Neuronal stem cell (in vitro differentiated cells): ENCODE results near the gene SRGAP3.

Source experiments
- DNase-seq: peaks from one replicate; pipeline ENCODE4 v3.0.0-alpha.2; 2013; ENCODE audit warnings: low spot score
- H2AFZ ChIP-seq: one replicate; pipeline ENCODE4 v1.6.1; 2013; ENCODE audit warnings: mild to moderate bottlenecking, low read length, inconsistent platforms
- H2AK5ac ChIP-seq: 2 replicates; pipeline ENCODE4 v1.6.1; 2013; ENCODE audit warnings: low read depth, mild to moderate bottlenecking, inconsistent platforms, low read length, moderate library complexity, mixed read lengths
- H2BK120ac ChIP-seq: 2 replicates; pipeline ENCODE4 v1.6.1; 2013; ENCODE audit warnings: low read depth, mild to moderate bottlenecking, inconsistent platforms, low read length, moderate library complexity, mixed read lengths
- H2BK12ac ChIP-seq: one replicate; pipeline ENCODE4 v1.6.1; 2013; ENCODE audit warnings: low read length, inconsistent platforms
- H2BK15ac ChIP-seq: 2 replicates; pipeline ENCODE4 v1.6.1; 2013; ENCODE audit warnings: mild to moderate bottlenecking, low read length, inconsistent platforms, mixed read lengths
- H2BK5ac ChIP-seq: one replicate; pipeline ENCODE4 v1.6.1; 2013; ENCODE audit warnings: inconsistent platforms, mild to moderate bottlenecking, low read length, moderate library complexity
- H3K14ac ChIP-seq: one replicate; pipeline ENCODE4 v1.6.1; 2013; ENCODE audit warnings: low read length, inconsistent platforms
- H3K18ac ChIP-seq: 2 replicates; pipeline ENCODE4 v1.6.1; 2013; ENCODE audit warnings: low read length, inconsistent platforms
- H3K23ac ChIP-seq: 2 replicates; pipeline ENCODE4 v1.6.1; 2013; ENCODE audit warnings: low read depth, mild to moderate bottlenecking, mixed read lengths, low read length, inconsistent platforms; ENCODE audit not compliant: poor library complexity
- H3K27ac ChIP-seq: replicated peaks from 3 replicates; pipeline ENCODE4 v1.5.1; 2013; ENCODE audit warnings: low read length, inconsistent platforms
- H3K27me3 ChIP-seq, 3 experiments: 2 replicates each; pipeline ENCODE4 v1.6.1; 2013; ENCODE audit warnings: low read length in 3 of 3, mild to moderate bottlenecking in 2 of 3, inconsistent platforms in 1 of 3, low read depth in 1 of 3, mixed read lengths in 1 of 3, moderate library complexity in 1 of 3; ENCODE audit not compliant: control insufficient read depth in 3 of 3, insufficient read depth in 3 of 3
- H3K36me3 ChIP-seq, 2 donors: replicated peaks in 1 of 2; 2 replicates each; pipeline ENCODE4 v1.6.1; 2013; ENCODE audit warnings: low read length in 2 of 2; ENCODE audit not compliant: control insufficient read depth in 2 of 2, insufficient read depth in 2 of 2
- H3K4ac ChIP-seq: 2 replicates; pipeline ENCODE4 v1.6.1; 2013; ENCODE audit warnings: inconsistent platforms, mild to moderate bottlenecking, low read length, moderate library complexity
- H3K4me1 ChIP-seq, 2 donors: 1 replicate in 1 of 2; 2 replicates in 1 of 2; pipeline ENCODE4 v1.6.1; 2013; ENCODE audit warnings: low read length in 2 of 2, low read depth in 1 of 2; ENCODE audit not compliant: control insufficient read depth in 2 of 2, insufficient read depth in 1 of 2
- H3K4me2 ChIP-seq: one replicate; pipeline ENCODE4 v1.6.1; 2013; ENCODE audit warnings: mild to moderate bottlenecking, low read length, inconsistent platforms; ENCODE audit not compliant: insufficient read depth, poor library complexity, severe bottlenecking
- H3K4me3 ChIP-seq, 2 donors: 2 replicates each; pipeline ENCODE4 v1.5.1; 2013; ENCODE audit warnings: low read length in 2 of 2, mild to moderate bottlenecking in 2 of 2, inconsistent platforms in 1 of 2, moderate library complexity in 1 of 2
- H3K79me1 ChIP-seq: one replicate; pipeline ENCODE4 v1.6.1; 2013; ENCODE audit warnings: low read depth, mild to moderate bottlenecking, inconsistent platforms, low read length, moderate library complexity
- H3K9ac ChIP-seq: one replicate; pipeline ENCODE4 v1.6.1; 2013; ENCODE audit warnings: mild to moderate bottlenecking, low read depth, low read length, inconsistent platforms; ENCODE audit not compliant: poor library complexity
- H3K9me3 ChIP-seq, 2 donors: replicated peaks in 1 of 2; 2 replicates each; pipeline versions ENCODE3 to v1.6.1; 2013; ENCODE audit warnings: low read length in 2 of 2, mild to moderate bottlenecking in 2 of 2, inconsistent platforms in 1 of 2, low read depth in 1 of 2, mixed read lengths in 1 of 2, moderate library complexity in 1 of 2; ENCODE audit not compliant: control insufficient read depth in 2 of 2, insufficient read depth in 1 of 2
- H4K8ac ChIP-seq: one replicate; pipeline ENCODE4 v1.6.1; 2013; ENCODE audit warnings: low read depth, mild to moderate bottlenecking, inconsistent platforms, low read length, moderate library complexity
- H4K91ac ChIP-seq: one replicate; pipeline ENCODE4 v1.6.1; 2013; ENCODE audit warnings: low read length, low read depth, mild to moderate bottlenecking, inconsistent platforms; ENCODE audit not compliant: poor library complexity
- WGBS, 2 donors: extraction: QIAGEN DNeasy Blood & Tissue Kit; methylation state at CpG; one replicate each; pipeline ENCODE4 v1.1.7; 2013; ENCODE audit warnings: missing lambda C conversion rate in 2 of 2, mixed read lengths in 1 of 2; ENCODE audit not compliant: insufficient read length in 2 of 2, insufficient replicate concordance in 1 of 2; ENCODE audit errors: extremely low coverage in 2 of 2; 5-methylcytosine and 5-hydroxymethylcytosine counted together

Gene SRGAP3

DNA sequence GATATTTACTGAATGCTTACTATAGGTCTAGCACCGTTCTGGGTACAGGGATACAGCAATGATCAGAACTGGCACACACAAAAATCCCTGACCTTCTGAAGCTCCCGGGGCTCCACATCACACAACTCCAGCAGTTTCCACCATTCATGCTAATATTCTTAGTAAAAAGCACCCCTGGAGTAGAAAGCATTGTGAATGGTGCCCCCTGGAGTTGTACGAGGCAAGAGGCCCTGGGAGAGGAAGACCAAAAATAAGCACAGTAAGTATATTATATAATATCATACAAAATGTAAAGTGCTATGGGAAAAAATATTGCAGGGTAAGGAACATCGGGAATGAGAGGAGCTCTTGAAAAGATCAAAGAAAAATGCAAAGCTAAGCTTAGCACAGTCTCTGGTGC lies 790 bp upstream of the SRGAP3 start:
- Histone ChIP-seq H4K8ac (no peak overlapping the region), H3K4me2 (no peak overlapping the region), H2BK15ac (no peak overlapping the region), H2BK5ac (no peak overlapping the region), H3K9ac (no peak overlapping the region), H3K36me3 (peaks cover 0 to 8% of the 10 kb centered on the region in 2 donors), H3K27me3 (no peaks in the 10 kb centered on the region), H4K91ac (no peak overlapping the region), H3K4ac (no peak overlapping the region), H3K18ac (no peak overlapping the region), H3K23ac (no peak overlapping the region), H2AK5ac (no peak overlapping the region), H3K4me1 (peaks cover 12 to 16% of the 10 kb centered on the region in 2 donors), H2BK12ac (no peak overlapping the region), H3K79me1 (no peaks in the 10 kb centered on the region), H3K9me3 (peaks cover 0 to 3% of the 10 kb centered on the region in 2 donors), H2BK120ac (no peak overlapping the region), H2AFZ (peak overlapping the region; percentile 66), H3K27ac (no peak overlapping the region), H3K14ac (no peak overlapping the region), H3K4me3 (peak overlapping the region in 1 of 2 donors; percentile 78)
- no CpG with 5 or more reads among the region's 4 CpGs for WGBS, 2 donors
- no peak for DNase-seq

- H3K36me3 ChIP-seq, result peaks cover 0 to 24% of the 10 kb centered on the region in 2 donors
- H4K91ac ChIP-seq, result no peak overlapping the region
- H2AK5ac ChIP-seq, result no peak overlapping the region
- no peaks in the 10 kb centered on the region for H3K27me3 ChIP-seq
- H3K9ac ChIP-seq, result no peak overlapping the region
- no peak overlapping the region for H4K8ac ChIP-seq
- H3K4ac ChIP-seq, result no peak overlapping the region
- peak overlapping the region; percentile 65 for H2BK15ac ChIP-seq
- H2BK12ac ChIP-seq, result no peak overlapping the region
- H3K18ac ChIP-seq, result no peak overlapping the region
- peak overlapping the region; percentile 85 for H3K27ac ChIP-seq
- no peak for DNase-seq
- peak overlapping the region; percentile 22 for H3K23ac ChIP-seq
- H3K9me3 ChIP-seq, result peaks cover 0 to 3% of the 10 kb centered on the region in 2 donors
- H3K4me1 ChIP-seq, result peaks cover 14 to 16% of the 10 kb centered on the region in 2 donors
- H3K79me1 ChIP-seq, result no peaks in the 10 kb centered on the region
- no peak overlapping the region for H2BK5ac ChIP-seq
- peak overlapping the region; percentile 93 for H3K4me2 ChIP-seq
- H2AFZ ChIP-seq, result no peak overlapping the region
- H3K14ac ChIP-seq, result peak overlapping the region; percentile 26
- no peak overlapping the region for H2BK120ac ChIP-seq
- no CpG with 5 or more reads among the region's 13 CpGs for WGBS, 2 donors
- peak overlapping the region; percentile 78 to 90 for H3K4me3 ChIP-seq
Observed at GRCh38 chr3:9248522-9249271, 749 bp downstream of the SRGAP3 start.

DNA sequence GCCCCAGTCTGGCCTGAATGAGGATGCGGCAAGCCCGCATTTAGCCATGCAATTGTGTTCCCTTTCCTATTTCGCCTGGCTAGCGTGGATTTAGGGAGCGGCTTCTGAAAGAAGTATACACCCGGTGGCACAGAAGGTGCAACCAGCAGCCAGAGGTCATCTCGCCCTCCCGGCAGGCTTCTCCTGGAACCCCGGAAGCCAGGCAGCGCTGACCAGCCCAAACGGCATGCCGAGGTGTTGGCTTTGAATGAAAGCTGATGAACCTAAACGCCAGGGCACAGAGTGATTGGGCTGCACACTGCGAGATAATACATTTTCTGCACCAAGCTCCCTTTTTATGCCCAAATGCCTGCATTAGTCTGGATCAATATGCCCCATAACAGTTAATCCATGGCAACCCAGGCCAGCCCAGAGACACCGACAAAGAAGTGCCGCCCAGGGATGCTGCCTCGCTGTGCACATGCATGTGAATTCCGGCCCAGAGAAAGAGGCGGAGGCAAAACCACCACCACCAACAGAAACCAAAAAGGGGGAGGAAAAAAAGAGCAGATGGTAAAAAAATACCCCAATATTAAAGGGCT lies 1.4 kb downstream of the SRGAP3 start:
- Histone ChIP-seq H4K8ac (no peak overlapping the region), H3K4ac (no peak overlapping the region), H3K9ac (no peak overlapping the region), H2BK15ac (no peak overlapping the region), H3K27ac (peak overlapping the region; percentile 11), H2BK12ac (no peak overlapping the region), H3K9me3 (peaks cover 0 to 3% of the 10 kb centered on the region in 2 donors), H2BK5ac (no peak overlapping the region), H3K14ac (no peak overlapping the region), H3K4me2 (peak overlapping the region; percentile 93), H3K79me1 (no peaks in the 10 kb centered on the region), H3K4me3 (peak overlapping the region; percentile 78 to 90), H2AFZ (peak overlapping the region; percentile 12), H3K23ac (no peak overlapping the region), H3K4me1 (peaks cover 14 to 16% of the 10 kb centered on the region in 2 donors), H3K27me3 (no peaks in the 10 kb centered on the region), H2AK5ac (no peak overlapping the region), H2BK120ac (no peak overlapping the region), H3K18ac (peak overlapping the region; percentile 1), H3K36me3 (peaks cover 0 to 27% of the 10 kb centered on the region in 2 donors), H4K91ac (no peak overlapping the region)
- DNase-seq, result no peak
- WGBS, 2 donors, result no CpG with 5 or more reads among the region's 19 CpGs

GRCh38 chr3:9247361-9247940 lies 2.0 kb downstream of the SRGAP3 start:
- Histone ChIP-seq H3K27ac (peak overlapping the region; percentile 11), H3K14ac (no peak overlapping the region), H3K27me3 (no peaks in the 10 kb centered on the region), H3K9me3 (peaks cover 0 to 3% of the 10 kb centered on the region in 2 donors), H3K4ac (no peak overlapping the region), H2AFZ (peak overlapping the region; percentile 12), H3K18ac (peak overlapping the region; percentile 50), H2BK5ac (no peak overlapping the region), H3K9ac (no peak overlapping the region), H4K91ac (no peak overlapping the region), H2BK120ac (no peak overlapping the region), H2BK15ac (no peak overlapping the region), H3K4me3 (peak overlapping the region; percentile 32 to 78), H4K8ac (no peak overlapping the region), H3K23ac (no peak overlapping the region), H3K4me1 (peaks cover 14 to 16% of the 10 kb centered on the region in 2 donors), H2BK12ac (no peak overlapping the region), H3K79me1 (no peaks in the 10 kb centered on the region), H2AK5ac (no peak overlapping the region), H3K36me3 (peaks cover 0 to 33% of the 10 kb centered on the region in 2 donors), H3K4me2 (peak overlapping the region; percentile 93)
- DNase-seq, result no peak
- WGBS, 2 donors, result no CpG with 5 or more reads among the region's 12 CpGs
